KBM-7 (cell line): ENCODE data around the gene DOP1A.
A peak's percentile ranks its signal among the peaks of the same experiment; 100 is the strongest.
"Not testable (repeated sequence)": the region's sequence is repeated elsewhere in the genome, so short reads cannot be mapped to it uniquely, and the experiment has no call there.

ENCODE experiments used
- DNase-seq: peaks from one replicate; pipeline ENCODE4 v3.0.0-alpha.2; 2015
- in situ Hi-C: fragments of 300-500 bp; cut with MboI; formaldehyde crosslinking; loops from 2 replicates; pipeline ENCODE4 v1.14.3; 2020; ENCODE audit warnings: low sequenced_read_pairs, low pct_unique_long_range_greater_than_20kb, mixed read lengths

DOP1A gene

GRCh38 chr6:83191974-83192373 is 124.5 kb downstream of the DOP1A start:
- DNase-seq, in situ Hi-C loops: not testable (repeated sequence)

- in situ Hi-C loops = no loop called here
Measured at GRCh38 chr6:83192456-83192855, 125.0 kb downstream of the DOP1A start.

GRCh38 chr6:83192871-83193746 is 125.6 kb downstream of the DOP1A start, which contains the start of the genes PGM3 and RWDD2A:
PGM3 (minus strand) TSS chr6:83193265; CDS start chr6:83191012, 2,253 bp downstream.
RWDD2A (plus strand) TSS chr6:83193357; CDS start chr6:83194452, 1,095 bp downstream.
- peak; percentile 90 for DNase-seq
- in situ Hi-C loops = no loop called here

More at GRCh38 chr6:83192456-83192855, 125.0 kb downstream of the DOP1A start:
- DNase-seq = no peak

- in situ Hi-C loops = no loop called here
- DNase-seq = peak; percentile 49
Measured at GRCh38 chr6:83193747-83194566, 126.5 kb downstream of the DOP1A start.

GRCh38 chr6:83198486-83199172 is 131.2 kb downstream of the DOP1A start:
- DNase-seq = no peak
- in situ Hi-C loops = no loop called here

GRCh38 chr6:83199173-83199862 is 131.8 kb downstream of the DOP1A start:
- in situ Hi-C loops = no loop called here
- no peak for DNase-seq

GRCh38 chr6:83199863-83200225 is 132.4 kb downstream of the DOP1A start:
- DNase-seq = no peak
- in situ Hi-C loops = no loop called here

GRCh38 chr6:83202031-83202430 is 134.6 kb downstream of the DOP1A start:
- in situ Hi-C loops = no loop called here
- DNase-seq = no peak

- in situ Hi-C loops = no loop called here
- peak; percentile 67 for DNase-seq
Measured at GRCh38 chr6:83215131-83216047, 147.9 kb downstream of the DOP1A start.

- in situ Hi-C loops = no loop called here
- DNase-seq = no peak
Measured at GRCh38 chr6:83216806-83217205, 149.3 kb downstream of the DOP1A start.
